GM12864 (cell line): ENCODE data around the gene OSBPL10.

Source experiments
- DNase-seq: peaks from one replicate; pipeline ENCODE4 v3.0.0-alpha.2; 2011; ENCODE audit warnings: low read depth
- H3K4me3 ChIP-seq: 2 replicates; pipeline ENCODE4 v1.5.1; 2011; ENCODE audit warnings: mild to moderate bottlenecking, low read depth, low read length, control low read depth
- TF ChIP-seq, protein P1 (sequence below): IDR thresholded peaks from 2 replicates; pipeline ENCODE4 v1.5.1; 2011; ENCODE audit warnings: low read depth, mild to moderate bottlenecking, moderate library complexity, low read length, control low read depth, inconsistent platforms; ENCODE audit errors: missing control alignments

Gene OSBPL10

DNA sequence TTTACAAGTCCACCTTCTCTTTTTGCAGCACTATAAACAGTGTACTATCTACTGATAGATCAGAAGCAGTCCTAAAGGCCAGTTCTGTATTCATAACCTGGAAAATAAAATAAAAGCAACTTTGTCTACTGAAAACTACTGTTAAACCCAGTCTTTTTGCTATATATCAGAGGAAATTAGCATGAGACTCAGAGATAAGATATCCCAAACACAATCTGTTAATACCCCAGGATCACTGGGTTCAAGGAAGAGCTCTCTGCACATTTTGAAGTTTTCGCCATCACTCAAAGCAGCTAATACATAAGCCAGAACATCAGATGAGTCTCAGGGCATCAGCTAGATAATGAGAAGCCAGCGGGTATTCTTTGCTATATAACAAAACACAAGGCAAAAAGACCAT is 21.8 kb downstream of the OSBPL10 start:
- no peak for DNase-seq
- TF ChIP-seq, protein P1, sequence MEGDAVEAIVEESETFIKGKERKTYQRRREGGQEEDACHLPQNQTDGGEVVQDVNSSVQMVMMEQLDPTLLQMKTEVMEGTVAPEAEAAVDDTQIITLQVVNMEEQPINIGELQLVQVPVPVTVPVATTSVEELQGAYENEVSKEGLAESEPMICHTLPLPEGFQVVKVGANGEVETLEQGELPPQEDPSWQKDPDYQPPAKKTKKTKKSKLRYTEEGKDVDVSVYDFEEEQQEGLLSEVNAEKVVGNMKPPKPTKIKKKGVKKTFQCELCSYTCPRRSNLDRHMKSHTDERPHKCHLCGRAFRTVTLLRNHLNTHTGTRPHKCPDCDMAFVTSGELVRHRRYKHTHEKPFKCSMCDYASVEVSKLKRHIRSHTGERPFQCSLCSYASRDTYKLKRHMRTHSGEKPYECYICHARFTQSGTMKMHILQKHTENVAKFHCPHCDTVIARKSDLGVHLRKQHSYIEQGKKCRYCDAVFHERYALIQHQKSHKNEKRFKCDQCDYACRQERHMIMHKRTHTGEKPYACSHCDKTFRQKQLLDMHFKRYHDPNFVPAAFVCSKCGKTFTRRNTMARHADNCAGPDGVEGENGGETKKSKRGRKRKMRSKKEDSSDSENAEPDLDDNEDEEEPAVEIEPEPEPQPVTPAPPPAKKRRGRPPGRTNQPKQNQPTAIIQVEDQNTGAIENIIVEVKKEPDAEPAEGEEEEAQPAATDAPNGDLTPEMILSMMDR, result no peak
- no peak overlapping the region for H3K4me3 ChIP-seq

DNA sequence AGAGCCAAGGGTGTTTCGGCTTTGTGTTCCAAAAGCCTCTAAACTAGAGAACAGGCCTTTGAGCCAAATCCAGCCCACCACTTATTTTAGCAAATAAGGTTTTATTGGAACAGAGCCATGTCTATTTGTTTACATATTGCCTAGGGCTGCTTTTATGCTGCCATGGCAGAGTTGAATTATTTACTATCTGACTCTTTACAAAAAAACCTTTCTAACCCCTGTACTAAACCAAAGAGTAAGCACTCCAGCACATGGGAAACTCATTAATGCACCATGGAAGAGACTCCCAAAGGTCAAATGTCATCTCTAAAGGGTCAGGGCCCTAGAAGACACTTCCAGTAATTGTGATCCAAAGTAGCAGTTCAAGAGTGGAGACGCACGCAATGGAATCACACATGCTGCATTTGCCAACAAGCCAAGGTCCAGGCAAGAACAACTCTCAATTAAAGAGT is 22.3 kb downstream of the OSBPL10 start:
- TF ChIP-seq, protein P1, result no peak
- H3K4me3 ChIP-seq, result no peak overlapping the region
- DNase-seq, result no peak

GRCh38 chr3:31957106-31957505 is 24.0 kb downstream of the OSBPL10 start:
- DNase-seq, result no peak
- H3K4me3 ChIP-seq, result no peak overlapping the region
- TF ChIP-seq, protein P1, result no peak

- DNase-seq, result no peak
- H3K4me3 ChIP-seq, result no peak overlapping the region
- TF ChIP-seq, protein P1, result no peak
These were observed 25.5 kb downstream of the OSBPL10 start for GRCh38 chr3:31955581-31955980.

GRCh38 chr3:31953636-31954035 is 27.4 kb downstream of the OSBPL10 start:
- no peak for DNase-seq
- TF ChIP-seq, protein P1, result no peak
- no peak overlapping the region for H3K4me3 ChIP-seq

DNA sequence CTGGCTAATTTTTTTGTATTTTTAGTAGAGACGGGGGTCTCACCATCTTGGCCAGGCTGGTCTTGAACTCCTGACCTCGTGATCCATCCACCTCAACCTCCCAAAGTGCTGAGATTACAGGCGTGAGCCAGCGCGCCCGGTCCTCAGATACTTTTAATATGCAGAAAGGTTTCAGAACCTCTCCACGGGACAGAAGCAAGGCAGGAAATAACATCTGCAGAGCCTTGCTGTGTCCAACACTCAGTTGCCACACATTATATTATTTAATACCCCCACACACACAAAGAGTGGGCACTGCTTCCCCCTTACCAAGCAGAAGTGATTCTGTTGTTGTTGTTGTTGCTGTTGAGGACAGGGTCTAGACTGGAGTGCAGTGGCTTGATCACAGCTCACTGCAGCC is 28.0 kb downstream of the OSBPL10 start:
- TF ChIP-seq, protein P1, result no peak
- no peak overlapping the region for H3K4me3 ChIP-seq
- DNase-seq, result no peak

GRCh38 chr3:31952205-31952604 is 28.9 kb downstream of the OSBPL10 start:
- DNase-seq, result peak; percentile 72
- TF ChIP-seq, protein P1, result no peak

More at GRCh38 chr3:31952205-31952604, 28.9 kb downstream of the OSBPL10 start:
- H3K4me3 ChIP-seq, result no peak overlapping the region
